GM18508 (cell line): ENCODE results near the gene SGIP1.
"Not testable (repeated sequence)": the region's sequence is repeated elsewhere in the genome, so short reads cannot be mapped to it uniquely, and the experiment has no call there.

Experiments
- ATAC-seq: cut with Tn5 transposase; IDR thresholded peaks from one replicate; pipeline ENCODE4 v1.9.1; 2021; ENCODE audit warnings: moderate number of reproducible peaks; ENCODE audit not compliant: insufficient read depth, unreplicated experiment

SGIP1 gene

DNA sequence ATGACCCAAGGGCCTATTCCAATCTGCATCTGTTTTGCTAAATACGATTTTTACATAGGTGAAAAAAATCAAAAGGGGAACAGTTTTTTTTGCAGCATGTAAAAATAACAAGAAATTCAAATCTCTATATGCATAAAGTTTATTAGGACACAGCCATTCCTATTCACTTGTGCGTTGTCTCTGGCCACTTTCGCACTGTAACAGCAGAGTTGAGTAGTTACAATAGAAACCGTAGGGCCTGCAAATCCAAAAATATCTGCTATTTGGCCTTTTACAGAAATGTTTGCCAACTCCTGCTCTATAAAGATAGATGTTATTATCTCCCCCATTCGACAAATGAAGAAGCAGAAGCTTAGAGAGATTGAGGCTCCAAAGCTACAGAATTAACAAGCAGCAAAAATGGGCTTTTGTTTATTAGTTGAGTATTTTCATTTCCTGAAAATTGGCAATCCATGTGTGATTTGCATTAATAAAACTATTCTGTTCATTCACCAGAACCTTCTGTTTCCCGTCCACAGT, 223.8 kb downstream of the SGIP1 start:
- ATAC-seq = no peak

DNA sequence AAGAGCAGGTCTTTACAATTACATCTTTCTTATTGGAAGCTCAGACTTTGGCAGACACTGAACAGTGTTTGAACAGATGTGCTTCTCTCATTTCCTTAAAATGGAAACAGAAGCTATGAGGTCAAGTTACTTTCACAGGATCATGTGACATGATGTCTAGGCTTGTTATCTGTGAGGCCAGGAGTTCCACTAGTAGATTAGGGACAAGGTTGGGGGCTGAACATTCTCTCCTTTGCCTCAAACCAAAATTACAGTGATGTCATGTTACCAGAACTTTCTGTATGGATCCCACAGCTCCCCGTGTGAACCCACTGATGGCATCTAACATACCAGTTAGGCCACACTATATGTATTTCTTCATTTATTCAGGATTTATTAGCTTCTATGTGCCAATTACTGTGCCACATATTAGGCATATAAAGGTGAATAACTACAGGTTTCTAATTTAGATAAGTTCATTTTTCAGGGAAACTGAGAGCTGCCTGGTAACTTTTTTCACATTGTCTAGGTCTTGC, 224.3 kb downstream of the SGIP1 start:
- ATAC-seq = peak; percentile 100

- ATAC-seq = no peak
Observed at GRCh38 chr1:66760506-66760905, 226.6 kb downstream of the SGIP1 start.

- no peak for ATAC-seq
Observed at GRCh38 chr1:66761221-66761620, 227.3 kb downstream of the SGIP1 start.

DNA sequence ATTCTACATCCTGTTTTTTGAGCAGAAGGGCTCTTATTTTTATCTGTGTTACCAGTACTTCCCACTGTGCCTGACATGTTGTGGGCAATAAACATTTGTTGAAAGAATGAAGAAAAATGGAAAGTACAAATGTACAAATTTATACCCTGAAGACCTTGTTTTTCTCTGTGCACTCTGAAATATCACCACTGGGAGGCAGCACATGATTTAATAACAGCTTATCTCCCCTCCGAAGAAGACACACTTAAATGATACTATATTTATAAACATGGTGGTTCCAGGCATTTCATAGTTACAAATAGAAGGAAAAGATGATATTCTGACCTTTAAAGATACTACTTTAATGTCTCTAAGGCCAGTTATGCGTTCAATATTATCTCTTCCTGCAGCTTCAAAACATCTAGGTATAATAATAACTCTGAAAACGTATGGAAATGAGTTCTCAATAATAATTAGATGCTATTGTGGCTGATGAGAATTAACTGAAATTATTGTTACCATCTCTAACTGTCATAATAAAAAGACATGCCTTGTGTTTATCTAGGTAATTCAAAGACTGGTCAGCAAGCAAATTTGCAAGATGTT, 231.1 kb downstream of the SGIP1 start:
- ATAC-seq = no peak

- no peak for ATAC-seq
Observed at GRCh38 chr1:66767626-66768025, 233.7 kb downstream of the SGIP1 start.

GRCh38 chr1:66768965-66769364, 235.0 kb downstream of the SGIP1 start:
- no peak for ATAC-seq

DNA sequence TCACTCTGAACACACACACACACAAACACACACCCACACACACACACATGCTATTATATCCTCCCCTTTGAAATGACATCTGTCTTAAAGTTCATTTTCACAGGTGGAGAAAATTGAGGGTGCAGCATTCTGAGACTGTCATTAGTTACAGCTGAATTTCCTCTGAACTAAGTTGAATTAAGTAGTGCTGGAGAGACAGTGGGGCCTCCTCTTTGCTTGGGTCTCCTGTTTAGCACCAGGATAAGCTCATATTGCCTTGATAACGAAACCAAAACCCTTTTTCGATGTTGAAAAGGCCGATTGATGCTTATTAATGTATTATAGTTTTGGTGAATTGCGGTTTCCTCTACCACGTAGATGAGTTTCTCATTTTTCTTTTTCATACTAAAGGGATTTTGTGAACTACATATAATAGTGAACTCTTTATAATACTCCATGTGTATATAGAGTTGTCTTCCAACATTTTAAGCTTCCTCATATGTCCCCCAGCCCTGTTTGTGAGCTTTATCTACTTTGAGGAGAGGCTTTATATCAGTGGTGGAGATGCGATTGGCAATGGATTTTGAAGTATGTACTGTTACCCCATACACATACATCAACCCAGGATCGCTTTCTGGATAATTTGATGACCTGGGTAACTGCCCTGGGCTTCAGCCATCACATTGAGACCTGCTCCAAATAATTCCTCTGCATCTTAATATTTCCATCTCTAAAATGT, 235.7 kb downstream of the SGIP1 start:
- ATAC-seq = no peak

GRCh38 chr1:66770240-66770639, 236.3 kb downstream of the SGIP1 start:
- ATAC-seq = no peak

DNA sequence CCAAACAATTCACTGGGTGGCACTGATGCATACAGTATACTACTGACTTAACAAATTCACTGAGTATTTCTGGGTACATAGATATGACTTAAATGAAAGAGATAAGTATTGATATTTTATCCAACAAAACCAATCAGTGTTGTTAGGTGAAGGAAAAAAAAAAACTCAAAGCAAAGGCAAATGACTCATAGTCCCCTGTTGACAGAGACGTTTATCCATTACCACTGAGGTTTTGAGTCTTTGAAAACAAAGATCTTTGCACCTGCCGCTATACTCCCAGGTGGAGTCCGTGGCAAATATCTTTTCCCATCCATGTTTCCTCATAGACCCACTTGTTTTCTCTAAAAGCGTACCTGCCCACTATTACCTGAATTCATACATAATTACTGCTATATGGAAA, 236.7 kb downstream of the SGIP1 start:
- no peak for ATAC-seq

DNA sequence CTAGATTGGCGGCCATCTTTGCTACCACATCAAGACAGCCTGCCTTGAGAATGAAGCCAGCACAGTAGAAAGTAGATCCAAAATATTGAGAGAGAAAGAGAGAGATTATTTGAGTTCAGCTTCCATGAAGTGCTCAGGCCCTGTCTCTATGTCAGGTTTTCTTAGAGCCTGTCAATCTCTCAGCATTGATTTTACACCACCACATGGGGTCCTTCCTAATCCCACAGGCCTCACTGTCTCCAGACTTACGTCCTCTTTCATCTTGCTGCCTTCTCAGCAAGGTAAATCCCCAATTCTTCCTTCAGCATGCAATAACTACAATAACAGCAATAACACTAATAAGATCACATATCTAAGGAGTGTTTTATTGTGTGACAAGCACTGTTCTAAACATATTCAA, 239.3 kb downstream of the SGIP1 start:
- no peak for ATAC-seq

DNA sequence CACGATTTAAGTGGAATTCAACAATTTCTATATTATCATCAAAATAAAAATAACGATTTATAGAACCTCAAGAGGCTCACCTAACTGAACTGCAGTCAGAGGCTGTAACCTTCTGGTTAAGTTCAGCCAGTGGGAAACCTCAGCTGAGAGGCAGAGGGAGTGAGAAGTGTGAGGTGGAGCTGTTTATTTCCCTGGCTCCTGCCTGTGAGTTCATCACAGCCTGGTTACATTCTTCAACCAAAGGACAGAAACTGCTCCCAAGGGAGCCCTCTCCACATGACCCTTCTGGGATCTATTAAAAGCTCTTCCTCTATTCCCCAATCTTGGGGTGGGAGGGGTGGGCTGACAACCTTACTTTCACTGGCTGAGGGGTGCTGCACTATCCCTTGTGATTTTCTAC, 240.5 kb downstream of the SGIP1 start:
- no peak for ATAC-seq

DNA sequence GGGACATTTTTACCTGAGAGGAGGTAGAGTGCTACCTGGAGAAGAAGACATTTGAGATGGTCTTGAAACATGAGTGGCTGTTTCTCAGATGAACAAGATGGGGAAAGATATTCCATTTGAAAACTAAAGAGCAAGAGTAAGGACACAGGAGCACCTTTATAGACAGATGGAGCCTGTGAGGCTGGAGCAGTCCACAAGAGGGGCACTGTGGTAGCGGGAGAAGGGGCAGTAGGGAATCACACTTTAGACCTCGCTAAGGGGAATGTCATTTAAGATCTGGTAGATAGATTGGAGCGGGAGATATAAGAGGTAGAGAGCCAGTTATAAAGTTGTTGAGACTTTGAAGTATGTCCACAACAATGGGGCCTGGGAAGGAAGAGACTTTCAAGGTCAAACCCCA, 241.7 kb downstream of the SGIP1 start:
- no peak for ATAC-seq

DNA sequence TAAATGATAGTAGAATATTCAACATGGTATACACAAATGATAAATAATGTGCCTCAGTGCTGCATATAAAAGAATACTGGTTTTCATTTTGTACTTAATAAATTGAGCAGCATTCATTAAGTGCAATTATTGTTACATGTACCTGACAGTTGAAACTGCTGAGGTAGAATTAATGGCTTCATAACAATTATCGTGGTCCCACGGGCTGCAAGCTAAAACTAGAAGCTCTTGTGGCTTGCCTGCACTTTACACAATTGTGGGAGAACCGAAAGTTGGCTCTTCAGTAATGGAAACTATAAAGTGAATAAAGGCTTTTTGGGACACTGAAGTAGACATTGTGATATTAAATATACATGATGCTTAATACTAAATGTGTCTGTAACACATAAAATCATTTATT, 243.9 kb downstream of the SGIP1 start:
- ATAC-seq = no peak

- ATAC-seq = no peak
Observed at GRCh38 chr1:66778266-66778665, 244.3 kb downstream of the SGIP1 start.

DNA sequence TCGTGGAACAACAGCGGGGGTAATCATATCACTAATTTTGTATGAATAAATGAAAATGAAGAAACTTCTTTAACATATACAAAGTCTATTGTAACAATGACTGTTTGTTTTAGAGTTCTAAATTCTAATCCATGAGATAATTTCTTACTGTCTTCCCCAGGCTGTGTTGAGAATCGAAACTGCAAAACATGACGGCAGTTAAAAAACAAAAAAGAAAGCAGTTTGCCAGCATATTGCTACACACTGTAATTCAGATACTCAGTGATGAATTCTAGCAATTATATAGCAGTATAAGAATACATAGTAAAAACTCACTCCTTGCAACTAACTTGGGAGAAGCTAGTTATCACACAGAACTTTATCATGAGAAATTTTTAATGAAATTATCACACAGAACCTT, 245.0 kb downstream of the SGIP1 start:
- ATAC-seq = no peak

- no peak for ATAC-seq
Observed at GRCh38 chr1:66779475-66780078, 245.6 kb downstream of the SGIP1 start.

GRCh38 chr1:66785800-66786199, 251.8 kb downstream of the SGIP1 start:
- ATAC-seq = not testable (repeated sequence)

GRCh38 chr1:66787641-66788040, 253.7 kb downstream of the SGIP1 start:
- ATAC-seq = no peak

GRCh38 chr1:66788231-66788939, 254.4 kb downstream of the SGIP1 start:
- ATAC-seq = peak; percentile 85
